Right kidney (tissue), 1 donor: Measurements from ENCODE around the gene BGN.

Experiments used
- DNase-seq: peaks from one replicate; pipeline ENCODE4 v3.0.0-alpha.2; 2016

BGN gene

DNA sequence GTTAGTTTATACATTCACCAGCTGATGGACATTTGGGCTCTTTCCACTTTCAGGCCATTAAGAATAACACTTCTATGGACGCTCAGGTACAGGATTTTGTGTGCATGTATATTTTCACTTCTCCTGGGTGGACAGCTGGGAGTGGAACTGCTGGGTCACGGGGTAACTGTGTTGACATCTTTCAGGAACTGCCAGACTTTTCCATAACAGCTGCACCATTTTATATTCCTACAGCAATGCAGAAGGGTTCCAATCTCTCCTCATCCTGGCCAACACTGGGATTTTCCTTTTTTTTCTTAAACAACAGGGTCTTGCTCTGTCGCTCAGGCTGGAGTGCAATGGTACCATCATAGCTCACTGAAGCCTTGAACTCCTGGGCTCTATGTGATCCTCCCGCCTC is 36.3 kb upstream of the BGN start:
- no peak for DNase-seq

DNA sequence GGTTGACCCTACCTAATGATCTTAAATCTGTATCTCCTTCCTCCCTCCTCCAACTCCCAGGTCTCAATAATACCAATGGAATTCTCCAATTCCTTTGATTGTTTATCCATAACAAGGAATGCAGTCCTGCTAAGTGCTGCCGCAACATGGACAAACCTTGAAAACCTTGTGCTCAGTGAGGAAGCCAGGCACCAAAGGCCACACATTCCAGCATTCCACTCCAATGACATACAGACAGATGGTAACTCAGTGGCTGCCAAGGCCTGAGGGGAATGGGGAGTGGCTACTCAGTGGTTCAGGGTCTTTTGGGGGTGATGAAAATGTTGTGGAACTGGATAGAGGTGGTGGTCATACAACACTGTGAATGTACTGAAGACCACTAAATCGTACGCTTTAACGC is 34.8 kb upstream of the BGN start:
- DNase-seq: no peak

DNA sequence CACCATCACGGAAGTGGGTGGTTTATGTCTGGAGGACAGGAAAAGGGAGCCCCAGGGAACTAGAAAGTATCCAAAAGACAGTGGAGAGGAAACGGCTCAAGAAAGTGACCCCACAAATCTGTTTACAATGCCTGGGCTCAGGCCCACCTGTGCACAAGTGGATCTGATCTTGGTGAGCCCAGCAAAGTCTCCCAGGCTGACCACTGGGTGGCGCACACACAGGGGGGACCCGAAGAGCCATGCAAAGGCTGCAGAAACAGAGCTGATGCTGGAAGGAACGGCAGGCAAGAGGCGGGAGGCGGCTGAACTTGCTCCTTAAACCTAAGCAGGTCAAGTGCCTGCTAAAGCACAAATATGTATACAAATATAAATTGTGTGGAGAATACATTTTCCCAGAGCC is 34.0 kb upstream of the BGN start:
- DNase-seq: no peak

DNA sequence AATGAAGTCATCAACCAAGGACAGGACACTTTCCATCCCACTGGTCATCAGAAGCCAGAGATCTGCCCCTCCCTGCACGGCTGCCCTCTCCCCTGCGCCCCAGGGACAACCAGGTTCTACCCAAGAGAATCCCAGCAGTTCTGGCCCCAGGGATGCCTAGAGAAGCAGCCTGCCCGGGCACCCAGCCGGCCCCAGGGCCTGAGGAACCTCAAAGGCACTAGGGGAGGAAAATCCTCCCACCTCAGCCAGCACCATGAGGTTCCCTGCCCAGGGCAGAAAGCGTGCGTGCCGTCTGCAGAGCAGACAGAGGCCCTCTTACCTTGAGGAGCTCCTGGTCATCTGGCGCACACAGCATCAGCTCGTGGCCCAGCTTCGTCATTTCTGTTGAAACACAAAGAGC is 32.5 kb upstream of the BGN start:
- DNase-seq: no peak

DNA sequence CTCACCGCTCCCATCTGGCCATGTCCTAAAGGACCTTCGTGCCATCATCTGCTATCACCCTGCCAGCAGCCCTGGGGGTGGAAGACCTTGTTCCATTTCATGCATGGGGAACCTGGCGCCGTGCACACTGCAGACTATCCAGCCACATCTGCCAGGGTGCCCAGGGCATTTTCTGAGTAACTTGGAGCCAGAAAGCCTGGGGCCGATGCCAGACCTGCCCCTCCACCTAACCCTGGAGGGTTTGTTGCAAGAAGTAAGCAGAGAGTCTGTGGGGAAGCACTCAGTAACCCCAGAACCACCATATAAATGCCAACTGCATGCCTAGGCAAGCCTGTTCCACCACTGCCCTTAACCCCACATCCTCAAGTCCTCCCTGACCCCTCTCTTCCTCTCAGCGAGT is 31.7 kb upstream of the BGN start:
- DNase-seq: no peak

DNA sequence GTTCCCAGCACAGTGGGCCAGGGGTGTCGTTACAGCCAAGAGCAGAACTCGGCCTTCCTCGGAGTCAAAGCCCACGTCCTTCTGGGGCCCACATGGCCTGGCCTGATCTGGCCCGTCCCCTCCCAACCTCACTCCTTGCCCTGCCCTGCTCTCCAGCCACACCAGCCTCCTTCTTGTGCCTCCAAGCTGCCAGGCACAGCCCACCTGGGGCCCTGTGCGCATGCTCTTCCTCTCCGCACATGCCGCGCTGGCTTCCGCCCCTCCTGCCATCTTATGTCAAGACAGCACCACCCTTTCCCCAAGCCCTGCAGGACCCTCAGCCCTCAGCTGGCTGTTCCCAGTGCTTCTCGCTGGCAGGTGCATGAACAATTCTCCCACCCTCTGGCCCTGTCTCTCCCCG is 31.2 kb upstream of the BGN start:
- DNase-seq: no peak

DNA sequence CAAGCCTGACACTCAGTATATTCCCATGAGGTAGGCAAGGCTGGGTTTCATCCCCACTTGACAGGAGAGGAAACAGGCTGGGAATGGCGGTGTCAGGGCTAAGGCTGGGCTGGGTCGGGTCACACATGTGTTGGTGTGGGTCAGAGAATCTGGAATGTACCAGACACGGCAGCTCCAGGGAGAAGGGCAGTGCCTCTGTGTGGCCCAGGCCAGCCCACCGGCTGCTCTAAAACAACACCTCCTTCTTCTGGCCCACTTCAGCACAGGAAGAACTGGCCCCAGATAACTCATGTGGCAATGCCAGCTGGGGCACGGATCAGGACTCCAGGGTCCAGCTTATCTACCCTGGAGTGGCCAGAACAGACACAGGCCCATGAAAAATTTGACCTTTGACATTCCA is 30.7 kb upstream of the BGN start:
- DNase-seq: no peak

DNA sequence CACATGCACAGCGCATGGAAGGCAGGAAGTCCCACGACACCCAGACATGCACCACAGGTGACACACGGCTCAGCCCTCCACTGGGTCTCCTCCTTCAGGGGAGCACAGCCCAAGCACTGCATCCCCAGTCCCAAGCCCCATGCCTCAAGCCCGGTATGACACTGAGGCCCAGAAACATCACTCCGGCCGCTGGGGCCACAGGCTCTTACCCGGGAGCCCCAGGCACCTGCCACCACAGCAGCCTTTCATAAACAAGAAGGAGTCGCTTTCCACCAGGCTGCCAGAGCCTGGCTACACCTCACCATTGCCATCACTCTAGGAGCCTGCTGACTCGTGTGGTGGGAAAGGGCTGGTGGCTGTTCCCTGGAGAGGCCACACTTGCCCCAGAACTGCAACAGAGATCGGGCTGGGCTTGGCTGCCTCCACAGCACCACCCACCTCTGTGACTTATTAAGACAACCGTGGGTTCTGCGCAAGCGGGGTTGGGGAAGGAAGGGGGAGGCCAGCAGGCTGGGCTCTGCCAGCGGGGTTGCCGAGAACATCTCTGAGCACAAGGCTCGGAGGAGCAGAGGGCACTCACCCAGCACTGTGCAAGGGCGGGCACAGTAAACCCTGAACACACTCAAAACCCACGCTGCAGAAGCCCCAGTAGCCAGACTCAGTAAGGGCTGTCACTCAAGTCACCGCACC is 28.9 kb upstream of the BGN start:
- DNase-seq: no peak

DNA sequence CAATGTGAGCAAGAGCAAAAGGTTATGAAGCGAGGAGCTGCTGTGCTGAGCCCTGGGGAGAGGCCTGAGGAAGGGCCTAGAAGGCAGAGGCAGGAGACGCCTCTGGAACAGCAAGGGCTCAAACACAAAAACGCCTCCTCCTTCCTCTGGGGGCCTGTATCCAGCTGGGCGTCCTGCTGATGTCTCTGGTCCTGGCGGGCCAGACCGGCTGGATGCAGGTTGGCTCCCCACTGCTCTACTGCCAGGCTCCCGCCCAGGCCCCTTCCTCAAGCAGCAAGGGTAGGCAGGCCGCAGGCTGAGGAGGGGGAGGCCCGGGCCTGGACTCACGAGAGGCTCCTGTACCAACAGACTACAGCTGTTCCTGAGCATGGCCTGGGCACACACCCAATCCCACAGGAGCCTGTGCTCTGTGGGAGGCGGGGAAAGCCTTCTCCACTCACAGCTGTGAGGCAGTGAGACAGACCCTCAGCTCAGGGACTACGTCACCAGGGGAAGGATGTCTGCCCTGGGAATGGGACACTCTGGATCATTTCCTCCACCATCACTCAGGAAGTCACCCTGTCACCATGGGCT is 26.7 kb upstream of the BGN start:
- no peak for DNase-seq

DNA sequence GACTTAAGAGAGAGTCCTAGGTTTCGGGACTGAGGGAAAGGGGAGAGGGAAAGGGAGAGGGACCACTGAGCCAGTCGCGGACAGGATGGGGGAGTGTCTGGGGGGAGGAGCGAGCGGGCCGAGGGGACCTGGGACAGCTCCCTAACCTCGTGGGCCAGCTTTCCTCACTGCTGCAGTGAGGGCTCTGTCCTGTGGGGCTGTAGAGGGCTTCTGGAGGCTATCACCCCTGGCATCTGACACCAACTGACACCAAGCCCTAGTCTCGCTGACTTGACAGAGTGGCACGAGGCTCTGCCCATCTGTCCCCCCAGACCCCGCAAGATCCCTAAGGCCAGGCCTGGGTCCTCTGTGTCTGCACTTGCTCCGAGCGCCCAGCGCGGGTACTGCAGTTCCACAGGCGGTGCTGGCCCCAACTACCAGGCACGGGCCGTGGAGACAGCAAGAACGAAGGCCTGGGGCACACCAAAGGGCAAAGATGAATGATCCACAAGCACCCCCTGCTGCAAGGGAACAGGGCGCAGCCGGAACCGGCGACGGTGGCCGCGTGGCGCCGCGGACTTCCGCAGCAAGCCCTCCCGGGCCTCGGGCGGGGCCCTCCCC is 24.9 kb upstream of the BGN start:
- peak; percentile 75 for DNase-seq

DNA sequence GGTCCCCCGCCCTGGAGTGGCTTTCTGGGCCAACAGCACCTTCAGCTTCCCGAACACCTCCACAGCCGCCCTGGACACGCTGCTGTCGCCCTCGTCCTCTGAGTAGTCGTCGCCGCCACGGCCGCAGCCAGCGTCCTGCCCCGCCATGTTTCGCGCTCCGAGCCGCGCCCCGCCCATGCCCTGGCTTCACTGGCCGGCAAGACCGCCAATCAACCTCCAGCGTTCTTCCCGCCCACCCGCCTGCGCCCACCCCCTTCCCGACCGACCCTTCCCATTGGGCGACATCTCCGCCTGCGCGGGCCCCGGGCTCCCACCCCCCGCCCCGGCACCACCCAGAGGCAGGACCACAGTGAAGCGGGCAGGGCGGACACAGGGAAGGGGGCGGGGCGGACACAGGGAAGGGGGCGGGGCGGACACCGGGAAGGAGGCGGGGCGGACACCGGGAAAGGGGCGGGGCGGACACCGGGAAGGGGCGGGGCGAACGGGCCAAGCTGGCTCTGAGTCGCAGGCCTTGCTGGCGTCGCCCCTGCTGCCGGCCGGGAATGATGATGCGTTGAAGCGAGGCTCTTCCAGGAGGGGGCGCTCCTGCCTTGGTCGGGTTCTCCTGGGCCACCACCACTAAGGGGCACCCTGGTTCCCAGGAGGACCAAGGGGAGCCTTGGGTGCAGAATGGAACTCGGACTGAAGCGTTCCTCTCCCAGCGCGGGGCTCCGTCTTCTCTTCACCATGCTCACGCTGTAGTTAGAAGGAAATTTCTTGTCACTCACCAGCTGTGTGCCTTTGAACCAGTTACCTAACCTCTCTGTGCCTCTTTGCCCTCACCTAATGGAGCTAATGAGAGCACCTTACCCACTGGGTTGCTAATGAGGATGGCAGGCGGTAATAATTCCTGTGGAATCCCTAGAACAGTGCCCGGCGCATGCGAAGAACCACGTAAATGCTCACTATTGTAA is 24.1 kb upstream of the BGN start, which contains the start of gene HAUS7:
Gene HAUS7, minus strand, starts transcription at position 166 of the 953 bp plus-strand sequence. Its CDS starts 19 bp downstream, at position 147.
- peak; percentile 55 for DNase-seq

DNA sequence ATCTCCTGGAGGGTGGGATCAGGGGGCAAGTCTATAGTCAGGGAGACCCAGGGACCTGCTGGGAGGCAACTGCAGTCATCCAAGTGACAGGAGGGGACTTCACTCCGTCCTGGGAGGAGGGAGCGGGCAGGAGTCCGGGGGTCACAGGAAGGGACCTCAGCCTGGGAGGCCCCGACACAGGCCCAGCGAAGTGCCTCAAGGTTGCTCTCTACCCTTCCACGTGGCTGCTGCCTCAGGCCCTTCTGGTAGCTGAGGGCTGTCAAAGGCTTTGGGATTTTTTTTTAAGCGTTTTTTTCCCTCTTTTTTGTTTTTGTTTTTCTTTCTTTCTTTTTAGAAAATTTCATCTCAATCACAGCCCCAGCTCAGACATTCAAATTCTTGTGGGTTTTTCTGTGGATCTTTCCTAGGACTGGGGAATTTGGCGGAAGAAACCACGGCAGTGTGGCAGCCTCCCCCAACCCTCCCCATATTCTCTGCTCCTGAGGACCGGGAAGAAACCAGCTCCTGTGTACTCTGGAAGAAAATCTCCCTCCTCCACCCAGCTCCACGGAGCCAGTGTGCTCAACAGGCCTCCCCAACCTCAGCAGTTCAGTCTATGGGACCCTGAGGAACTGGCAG is 23.0 kb upstream of the BGN start:
- DNase-seq: no peak

DNA sequence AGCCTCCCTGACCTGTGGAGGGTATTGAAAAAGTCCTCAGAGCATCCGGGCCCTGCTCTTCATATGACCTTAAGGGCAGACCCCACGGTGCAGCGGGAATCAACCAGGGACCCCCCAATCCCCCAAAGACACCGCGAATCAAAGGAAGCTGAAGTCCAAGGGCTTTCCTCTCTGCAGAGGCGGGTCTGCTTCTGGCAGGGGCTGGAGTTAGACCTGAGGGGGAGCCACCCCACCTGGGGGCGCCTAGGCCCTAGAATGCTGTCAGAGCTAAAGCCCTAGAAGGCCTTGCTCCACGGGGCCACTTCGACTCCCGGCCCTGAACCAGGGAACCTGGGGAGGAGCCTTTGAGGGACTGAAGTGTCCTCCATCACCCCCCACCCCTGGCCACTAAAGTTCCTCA is 21.7 kb upstream of the BGN start:
- DNase-seq: no peak

DNA sequence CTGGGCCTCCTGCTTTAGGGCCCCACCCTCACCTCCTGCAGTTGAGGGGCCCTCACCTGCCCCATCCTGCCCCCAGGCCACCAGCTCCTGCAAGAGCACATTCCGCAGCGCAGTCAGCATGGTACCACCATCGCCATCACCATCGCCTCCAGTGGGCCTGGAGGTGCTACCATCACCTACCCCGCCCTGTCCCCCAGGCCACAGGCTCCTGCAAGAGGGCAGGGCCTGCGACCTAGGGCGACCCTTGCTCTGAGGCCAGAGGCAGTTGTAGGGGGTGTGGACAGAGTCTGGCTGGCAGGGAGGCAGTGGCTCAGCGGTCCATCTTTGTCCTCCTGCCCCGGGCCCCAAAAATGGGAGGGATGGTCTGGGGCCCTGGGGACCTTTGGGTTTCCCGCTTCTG is 20.5 kb upstream of the BGN start:
- no peak for DNase-seq

DNA sequence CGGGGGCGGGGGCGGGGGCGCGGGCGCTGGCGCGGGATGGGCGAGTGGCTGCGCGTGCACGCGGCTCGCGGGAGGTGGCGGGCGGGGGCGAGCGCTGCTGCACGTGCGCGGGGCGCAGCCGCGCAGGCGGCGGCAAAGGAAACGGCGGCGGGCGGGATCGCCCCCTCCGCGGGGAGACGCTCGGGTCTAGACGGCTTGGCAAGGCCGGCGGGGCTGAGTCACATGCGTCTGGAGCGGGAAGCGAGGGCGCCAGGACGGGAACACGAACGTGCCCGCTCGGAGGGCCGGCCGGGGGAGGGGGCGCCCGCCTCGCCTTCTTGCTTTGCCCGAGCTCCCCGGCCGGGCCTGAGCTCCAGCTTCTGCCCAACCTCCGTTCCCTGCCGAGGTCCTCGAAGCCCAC is 20.1 kb upstream of the BGN start:
- peak; percentile 62 for DNase-seq

DNA sequence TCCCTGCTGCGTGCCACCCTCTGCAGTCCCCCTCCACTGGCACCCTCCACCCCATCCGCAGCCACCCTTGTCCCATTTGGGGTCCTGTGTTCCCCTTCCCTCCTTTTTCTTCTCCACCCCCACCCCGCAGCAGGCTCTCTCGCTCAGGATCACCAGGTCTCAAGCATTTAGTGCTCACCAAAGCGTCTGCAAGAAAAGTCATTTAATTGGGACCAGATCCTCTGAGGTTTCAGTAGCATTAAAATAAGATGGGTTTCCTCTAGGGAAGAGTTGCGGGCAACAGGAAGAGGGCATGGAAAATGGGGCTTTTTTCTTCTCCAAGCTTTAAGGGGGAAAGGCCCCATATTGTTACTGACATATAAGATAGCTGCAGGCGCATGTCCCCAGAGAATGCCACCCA is 19.5 kb upstream of the BGN start:
- no peak for DNase-seq

DNA sequence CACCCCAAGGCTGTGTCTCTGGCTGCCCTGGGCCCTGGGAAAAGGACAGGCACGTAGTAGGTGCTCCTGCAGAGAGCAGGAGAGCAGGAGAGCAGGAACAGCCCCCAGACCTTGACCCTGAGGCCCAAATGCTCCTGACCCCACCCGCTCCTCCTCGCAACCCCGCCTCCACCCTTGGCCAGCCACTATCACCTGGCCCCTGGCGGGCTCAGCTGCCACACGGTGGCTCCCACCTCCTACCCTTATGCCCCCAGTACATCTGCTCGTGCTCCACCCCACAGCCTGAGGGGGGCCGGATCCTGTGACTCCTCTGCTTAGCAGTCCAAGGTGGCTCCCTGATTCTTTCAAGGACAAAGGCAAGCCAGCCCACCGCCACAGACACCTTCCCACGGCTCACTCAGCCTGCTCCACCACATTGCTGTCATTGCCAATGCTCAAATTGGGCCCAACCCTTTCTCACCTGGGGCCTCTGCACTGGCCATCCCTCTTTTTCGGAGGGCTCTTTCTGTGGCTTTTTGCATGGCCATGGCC is 19.0 kb upstream of the BGN start:
- DNase-seq: no peak

DNA sequence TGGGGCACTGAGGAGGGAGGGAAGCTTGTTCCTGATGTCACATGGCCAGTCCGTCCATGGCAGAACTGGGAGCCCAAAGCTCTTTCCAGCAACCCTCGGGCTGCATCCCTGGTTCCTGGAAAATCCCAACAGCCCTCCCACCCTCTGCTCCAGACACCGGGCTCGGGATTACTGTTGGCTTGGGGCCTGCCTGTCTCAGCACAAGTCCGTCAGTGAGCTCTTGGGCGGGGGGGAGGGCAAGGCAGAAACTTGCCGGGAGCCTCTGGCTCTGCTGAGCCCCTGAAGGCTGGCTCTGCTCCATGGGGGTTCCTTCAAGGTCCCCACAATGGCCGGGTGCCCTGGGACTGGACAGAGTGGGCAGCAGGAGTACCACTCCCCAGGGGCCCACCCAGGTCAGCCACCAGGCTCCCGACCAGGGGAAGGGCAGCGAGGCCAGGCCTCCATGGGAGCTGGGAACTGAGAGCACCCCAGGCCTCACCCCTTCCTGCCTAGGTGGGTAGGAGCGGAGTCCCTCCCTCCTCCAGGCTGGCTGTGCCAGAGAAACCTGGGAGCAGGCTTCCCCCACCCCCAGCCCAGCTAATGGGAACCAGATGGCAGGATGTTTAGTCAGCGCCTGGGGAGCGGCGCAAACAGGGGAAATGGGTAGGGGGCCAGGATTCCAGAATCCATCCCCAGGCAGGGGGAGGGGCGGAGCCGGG is 18.0 kb upstream of the BGN start:
- no peak for DNase-seq

DNA sequence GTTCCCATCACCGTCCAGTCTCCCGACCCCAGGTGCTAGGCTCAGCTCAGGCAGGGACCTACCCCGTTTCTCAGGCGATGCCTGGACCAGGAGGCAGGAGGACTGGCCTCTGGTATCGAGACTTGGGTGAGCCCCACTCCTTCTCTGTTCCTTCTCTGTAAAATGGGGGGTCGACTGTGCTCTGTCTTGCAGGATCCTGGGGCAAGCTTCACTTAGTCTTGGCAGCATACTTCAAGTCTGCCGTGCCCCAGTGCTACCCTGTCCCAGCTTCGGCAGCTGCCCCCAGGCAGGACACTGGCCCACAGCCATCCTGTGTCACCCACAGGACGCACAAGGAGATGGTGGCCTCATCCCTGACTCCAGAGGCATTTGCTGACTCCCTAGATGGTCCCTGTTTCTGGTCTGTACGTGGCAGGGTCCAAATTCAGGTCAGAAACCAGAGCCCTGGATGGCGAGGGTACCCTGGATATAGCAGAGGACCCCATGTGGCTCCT is 17.4 kb upstream of the BGN start:
- DNase-seq: no peak

DNA sequence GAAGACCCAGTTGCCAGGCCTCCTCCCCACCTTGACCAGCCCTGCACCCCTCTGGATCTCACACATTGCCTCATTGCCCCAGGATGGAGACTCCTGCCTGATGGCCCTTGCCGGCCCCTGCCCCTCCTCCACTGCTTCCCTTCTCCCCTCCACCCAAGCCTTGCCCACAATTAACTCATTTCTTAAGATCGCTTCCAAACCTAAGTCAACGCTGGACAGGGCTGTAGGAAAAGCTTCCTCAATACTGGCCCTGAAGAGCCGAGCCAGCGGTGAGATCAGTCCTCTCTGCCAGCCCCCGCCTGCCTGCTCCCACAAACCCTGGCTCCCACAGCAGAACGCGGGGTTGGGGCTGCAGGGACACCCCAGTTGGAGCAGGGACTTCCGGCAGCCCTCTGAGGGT is 16.9 kb upstream of the BGN start:
- DNase-seq: no peak

DNA sequence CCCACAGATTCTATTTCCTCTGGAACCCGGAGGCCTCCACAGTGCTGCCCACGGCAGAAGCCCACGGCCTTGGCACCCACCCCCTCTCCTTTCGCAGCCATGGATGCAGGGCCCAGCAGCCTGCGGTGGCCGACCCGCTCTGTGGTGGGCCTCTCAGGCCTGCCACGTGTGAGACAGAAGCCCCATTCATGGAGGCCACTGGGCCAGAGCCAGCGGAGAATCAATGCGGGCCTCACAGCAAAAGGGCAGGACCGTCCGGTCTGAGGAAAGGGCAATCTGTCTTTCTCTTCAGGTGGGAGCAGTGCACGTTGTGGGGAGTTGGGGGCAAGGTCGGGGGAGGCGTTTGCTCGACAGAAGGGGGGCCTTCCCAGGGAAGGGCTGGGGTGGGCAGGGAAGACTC is 16.0 kb upstream of the BGN start:
- no peak for DNase-seq
